B cell (primary cell): ENCODE measurements around the gene RHEBL1. TPM values are rescaled to one million over a fixed set of nuclear protein-coding genes. Genes with fewer than 3 reads are reported as not detected.

Experiments
- ATAC-seq: fragments of 200-7000 bp; cut with Tn5 transposase; one replicate; pipeline ENCODE4 v1.10.0; 2021; ENCODE audit warnings: low read depth, mild to moderate bottlenecking, moderate number of reproducible peaks, moderate library complexity
- CTCF ChIA-PET: fragments of 350-600 bp; sonication (Branson Sonifier 250); formaldehyde crosslinking; loops from one replicate; lab custom pipeline; 2021; ENCODE audit warnings: antibody characterized with exemption, inconsistent platforms; lab: Charles Lee
- POLR2A ChIA-PET: fragments of 350-600 bp; sonication (Branson Sonifier 250); formaldehyde crosslinking; loops from one replicate; lab custom pipeline; 2021; ENCODE audit warnings: antibody characterized with exemption; lab: Charles Lee
- DNase-seq: peaks from one replicate; pipeline ENCODE4 v3.0.0; 2013
- H2AFZ ChIP-seq: 2 replicates; pipeline ENCODE4 v1.6.1; 2012; ENCODE audit warnings: mild to moderate bottlenecking, low read depth, low read length; ENCODE audit not compliant: insufficient read depth, poor library complexity, severe bottlenecking
- H3K27ac ChIP-seq, 2 donors: 1 replicate in 1 of 2; 2 replicates in 1 of 2; pipeline ENCODE4 v1.5.1; 2012 to 2013; ENCODE audit warnings: low read length in 2 of 2, mild to moderate bottlenecking in 2 of 2, moderate library complexity in 1 of 2
- H3K27me3 ChIP-seq, 4 experiments: fragments of 200-600 bp in 1 of 4; sonication (generic) in 1 of 4; replicated peaks in 1 of 4; 1 replicate in 2 of 4; 2 replicates in 2 of 4; pipeline versions ENCODE4 v1.6.1 to v1.7.0; 2013 to 2016; ENCODE audit warnings: low read length in 3 of 4, mild to moderate bottlenecking in 2 of 4, mixed read lengths in 1 of 4, moderate library complexity in 1 of 4; ENCODE audit not compliant: insufficient read depth in 4 of 4, control insufficient read depth in 3 of 4; ENCODE audit errors: control extremely low read depth in 1 of 4
- H3K36me3 ChIP-seq, 2 experiments: replicated peaks in 1 of 2; 1 replicate in 1 of 2; 2 replicates in 1 of 2; pipeline versions ENCODE4 v1.6.1 to v1.7.1; 2013; ENCODE audit warnings: low read length in 1 of 2; ENCODE audit not compliant: insufficient read depth in 2 of 2, control insufficient read depth in 1 of 2; ENCODE audit errors: control extremely low read depth in 1 of 2, extremely low read depth in 1 of 2
- H3K4me1 ChIP-seq, 2 donors: fragments of 200-600 bp in 1 of 2; sonication (generic) in 1 of 2; 1 replicate in 1 of 2; 2 replicates in 1 of 2; pipeline versions ENCODE4 v1.5.1 to v1.6.1; 2013 to 2017; ENCODE audit warnings: low read length in 2 of 2; ENCODE audit not compliant: control insufficient read depth in 2 of 2, insufficient read depth in 2 of 2
- H3K4me2 ChIP-seq: replicated peaks from 2 replicates; pipeline ENCODE3; 2012; ENCODE audit warnings: mild to moderate bottlenecking, low read depth, low read length; ENCODE audit not compliant: poor library complexity, severe bottlenecking
- H3K4me3 ChIP-seq, 5 experiments: fragments of 200-600 bp in 1 of 5; sonication (generic) in 1 of 5; 1 replicate in 3 of 5; 2 replicates in 2 of 5; pipeline versions ENCODE4 v1.5.1 to v1.7.0; 2011 to 2016; ENCODE audit warnings: low read length in 4 of 5, mild to moderate bottlenecking in 4 of 5, low read depth in 2 of 5, control low read depth in 1 of 5, moderate library complexity in 1 of 5; ENCODE audit not compliant: insufficient read depth in 1 of 5; ENCODE audit errors: control extremely low read depth in 1 of 5, extremely low read depth in 1 of 5
- H3K79me2 ChIP-seq: fragments of 200-600 bp; sonication (generic); one replicate; pipeline ENCODE4 v1.6.0; 2016; ENCODE audit warnings: low read length; ENCODE audit not compliant: control insufficient read depth, insufficient read depth
- H3K9ac ChIP-seq: fragments of 200-600 bp; sonication (generic); 2 replicates; pipeline ENCODE4 v1.6.1; 2017; ENCODE audit warnings: mild to moderate bottlenecking, low read length, moderate library complexity
- H3K9me3 ChIP-seq, 3 donors: one replicate each; pipeline versions ENCODE4 v1.6.1 to v1.7.1; 2013; ENCODE audit warnings: low read length in 2 of 3; ENCODE audit not compliant: control insufficient read depth in 2 of 3, insufficient read depth in 1 of 3; ENCODE audit errors: control extremely low read depth in 1 of 3
- H4K20me1 ChIP-seq: 2 replicates; pipeline ENCODE4 v1.6.0; 2012; ENCODE audit warnings: mild to moderate bottlenecking, low read length; ENCODE audit not compliant: insufficient read depth, control insufficient read depth, poor library complexity, severe bottlenecking
- H3K27ac Mint-ChIP-seq: one replicate; pipeline ENCODE4 v1.8.0; 2021; ENCODE audit warnings: mixed read lengths
- H3K27me3 Mint-ChIP-seq: one replicate; pipeline ENCODE4 v1.8.0; 2021; ENCODE audit warnings: mixed read lengths
- H3K4me1 Mint-ChIP-seq: one replicate; pipeline ENCODE4 v1.8.0; 2021; ENCODE audit warnings: mixed read lengths
- H3K4me3 Mint-ChIP-seq: one replicate; pipeline ENCODE4 v1.8.0; 2021; ENCODE audit warnings: mixed read lengths
- H3K9me3 Mint-ChIP-seq: one replicate; pipeline ENCODE4 v1.8.0; 2022; ENCODE audit warnings: mixed read lengths; ENCODE audit not compliant: insufficient read depth
- CTCF ChIP-seq: fragments of 200-600 bp; IDR thresholded peaks from one replicate; pipeline ENCODE4 v1.8.0; 2022; ENCODE audit warnings: antibody characterized with exemption, mild to moderate bottlenecking
- EZH2 ChIP-seq: IDR thresholded peaks from 2 replicates; pipeline ENCODE4 v1.6.1; 2012; ENCODE audit warnings: borderline replicate concordance, low read depth, mild to moderate bottlenecking, moderate library complexity, low read length; ENCODE audit not compliant: insufficient read depth, poor library complexity, severe bottlenecking
- WGBS: methylation state at CpG from one replicate; pipeline ENCODE4 v1.1.5; 2013; ENCODE audit warnings: missing lambda C conversion rate; ENCODE audit not compliant: insufficient coverage; 5-methylcytosine and 5-hydroxymethylcytosine counted together
- intact Hi-C: fragments of 100-400 bp; cut with micrococcal nuclease; formaldehyde crosslinking; loops from one replicate; pipeline ENCODE4 v1.10.0; 2022
- polyA plus RNA-seq: library from polyadenylated mRNA; depleted of rRNA; stranded (reverse); fragments of >200 nt; gene quantifications from 2 replicates; pipeline ENCODE4 v1.2.3, GENCODE V29; 2012
- total RNA-seq, 2 donors: library from RNA; stranded (reverse); fragments of 120-200 nt in 1 of 2; gene quantifications; 1 replicate in 1 of 2; 2 replicates in 1 of 2; pipeline versions ENCODE4 v1.2.3 to v1.2.4, GENCODE V29; 2013 to 2022

The RHEBL1 gene
- total and polyA plus RNA-seq, 2 donors (not counting 1 experiment from before 2014, with no cell fraction given) = 3.0 to 6.1 TPM

GRCh38 chr12:49104822-49105221 lies 35.0 kb upstream of the RHEBL1 start:
- H3K9me3 ChIP-seq = no peaks in the 10 kb centered on the region
- peaks cover 0 to 73% of the 10 kb centered on the region in 2 experiments for H3K36me3 ChIP-seq
- ChIA-PET POLR2A (interaction anchor here (0.5 to 0.6 kb wide), 2 partner anchors 86 to 497 kb away, joined by 3 to 4 read pairs; no protein-coding TSS in a partner anchor), CTCF (interaction anchor here (0.7 to 17.6 kb wide), 8 partner anchors 7 to 129 kb away, joined by 3 to 193 read pairs (median 4); partner anchors contain the start of genes DHH and TUBA1B)
- no peaks in the 10 kb centered on the region for H3K27me3 Mint-ChIP-seq
- intact Hi-C loops = no loop called here
- H3K9me3 Mint-ChIP-seq = no peaks in the 10 kb centered on the region
- peaks cover 34% of the 10 kb centered on the region for H3K79me2 ChIP-seq
- H3K9ac ChIP-seq = no peak overlapping the region
- ATAC-seq (no peak), DNase-seq (no peak)
- no peak overlapping the region for H3K4me3 ChIP-seq
- no peaks in the 10 kb centered on the region for H3K27me3 ChIP-seq
- H2AFZ ChIP-seq = no peak overlapping the region
- no peak overlapping the region for H3K27ac Mint-ChIP-seq
- peaks cover 11 to 15% of the 10 kb centered on the region in 2 donors for H3K4me1 ChIP-seq
- H3K4me1 Mint-ChIP-seq = peaks cover 36% of the 10 kb centered on the region
- no peak overlapping the region for H3K27ac ChIP-seq
- H3K4me2 ChIP-seq = no peak overlapping the region
- 38% methylated on average over 2 of the region's 3 CpGs for WGBS
- no peak overlapping the region for H3K4me3 Mint-ChIP-seq
- TF ChIP-seq EZH2 (no peak), CTCF (no peak)
- H4K20me1 ChIP-seq = peaks cover 49% of the 10 kb centered on the region

- no peak overlapping the region for H3K4me2 ChIP-seq
- H3K4me1 Mint-ChIP-seq = peaks cover 2% of the 10 kb centered on the region
- ATAC-seq (no peak), DNase-seq (no peak)
- H3K27ac Mint-ChIP-seq = no peak overlapping the region
- TF ChIP-seq CTCF (no peak), EZH2 (no peak)
- intact Hi-C loops = no loop called here
- ChIA-PET POLR2A (no interaction called here), CTCF (interaction anchor here (0.9 to 17.6 kb wide), 8 partner anchors 8 to 134 kb away, joined by 3 to 199 read pairs (median 34); partner anchors contain the start of genes LMBR1L and TUBA1B)
- H3K9ac ChIP-seq = no peak overlapping the region
- H3K4me3 Mint-ChIP-seq = no peak overlapping the region
- no peak overlapping the region for H3K4me3 ChIP-seq
- peaks cover 4% of the 10 kb centered on the region for H3K27me3 Mint-ChIP-seq
- H3K27ac ChIP-seq = no peak overlapping the region
- H3K79me2 ChIP-seq = peaks cover under 1% of the 10 kb centered on the region
- H3K9me3 ChIP-seq = no peaks in the 10 kb centered on the region
- peaks cover 0 to 59% of the 10 kb centered on the region in 2 experiments for H3K36me3 ChIP-seq
- H2AFZ ChIP-seq = no peak overlapping the region
- no peaks in the 10 kb centered on the region for H3K9me3 Mint-ChIP-seq
- no CpG with 5 or more reads among the region's 6 CpGs for WGBS
- peaks cover 36% of the 10 kb centered on the region for H4K20me1 ChIP-seq
- peaks cover 0 to under 1% (median 0%) of the 10 kb centered on the region in 4 experiments for H3K27me3 ChIP-seq
- H3K4me1 ChIP-seq = no peaks in the 10 kb centered on the region
These were observed 30.6 kb upstream of the RHEBL1 start for GRCh38 chr12:49100380-49100779.
